Smooth muscle cell (in vitro differentiated cells): Measurements from ENCODE around the gene RPS2. TPM values are rescaled to one million over a fixed set of nuclear protein-coding genes. Genes with fewer than 3 reads are reported as not detected.

Experiments used
- DNase-seq: peaks from one replicate; lab custom pipeline; 2025; ENCODE audit not compliant: unreplicated experiment; lab: John Stamatoyannopoulos, UW
- H2AFZ ChIP-seq: fragments of 200-600 bp; sonication (generic); 2 replicates; pipeline ENCODE4 v1.6.0; 2016; ENCODE audit warnings: antibody characterized with exemption, low read depth, mild to moderate bottlenecking
- H3F3A ChIP-seq: fragments of 200-600 bp; sonication (generic); 2 replicates; pipeline ENCODE4 v1.6.0; 2017; ENCODE audit warnings: antibody characterized with exemption, low read depth
- H3K27ac ChIP-seq: fragments of 200-600 bp; sonication (generic); 2 replicates; pipeline ENCODE4 v1.5.1; 2016; ENCODE audit warnings: low read depth, mild to moderate bottlenecking
- H3K27me3 ChIP-seq: fragments of 200-600 bp; sonication (generic); 2 replicates; pipeline ENCODE4 v1.6.1; 2016; ENCODE audit warnings: low read depth, mild to moderate bottlenecking
- H3K36me3 ChIP-seq: fragments of 200-600 bp; sonication (generic); 2 replicates; pipeline ENCODE4 v1.5.1; 2016; ENCODE audit warnings: low read depth
- H3K4me1 ChIP-seq: fragments of 200-600 bp; sonication (generic); 2 replicates; pipeline ENCODE4 v1.5.1; 2016; ENCODE audit warnings: low read depth
- H3K4me2 ChIP-seq: fragments of 200-600 bp; sonication (generic); 2 replicates; pipeline ENCODE4 v1.6.0; 2016; ENCODE audit warnings: mild to moderate bottlenecking
- H3K4me3 ChIP-seq: fragments of 200-600 bp; sonication (generic); 2 replicates; pipeline ENCODE4 v1.5.1; 2016; ENCODE audit warnings: mild to moderate bottlenecking
- H3K79me2 ChIP-seq: fragments of 200-600 bp; sonication (generic); 2 replicates; pipeline ENCODE4 v1.6.0; 2016; ENCODE audit warnings: low read depth, mild to moderate bottlenecking
- H3K9ac ChIP-seq: fragments of 200-600 bp; sonication (generic); 2 replicates; pipeline ENCODE4 v1.6.0; 2016; ENCODE audit warnings: low read depth
- H3K9me3 ChIP-seq: fragments of 200-600 bp; sonication (generic); replicated peaks from 2 replicates; pipeline ENCODE4 v1.5.1; 2016; ENCODE audit warnings: low read depth
- H4K20me1 ChIP-seq: fragments of 200-600 bp; sonication (generic); 2 replicates; pipeline ENCODE4 v1.6.0; 2016; ENCODE audit warnings: low read depth
- WGBS: methylation state at CpG from one replicate; pipeline ENCODE4 v1.1.7; 2016; ENCODE audit warnings: low lambda C conversion rate; 5-methylcytosine and 5-hydroxymethylcytosine counted together
- polyA plus RNA-seq: library from polyadenylated mRNA; unstranded; fragments of >200 nt; fragmentation: Nextera tagmentation; extraction: Ambion mirVana; gene quantifications from 2 replicates; pipeline ENCODE4 v1.2.1, GENCODE V29; 2016
- total RNA-seq: library from RNA; depleted of rRNA; stranded (reverse); fragments of >200 nt; gene quantifications from 2 replicates; pipeline ENCODE4 v1.2.3, GENCODE V29; 2014
- TF ChIP-seq, protein P1 (sequence below): fragments of 200-600 bp; sonication (generic); IDR thresholded peaks from 2 replicates; pipeline ENCODE4 v1.5.1; 2017; ENCODE audit warnings: borderline replicate concordance, mild to moderate bottlenecking, antibody characterized with exemption; ENCODE audit not compliant: insufficient read depth, poor library complexity, severe bottlenecking

The RPS2 gene
- total and polyA plus RNA-seq, 2 experiments from 2014 or later, result 2,041 to 2,576 TPM

DNA sequence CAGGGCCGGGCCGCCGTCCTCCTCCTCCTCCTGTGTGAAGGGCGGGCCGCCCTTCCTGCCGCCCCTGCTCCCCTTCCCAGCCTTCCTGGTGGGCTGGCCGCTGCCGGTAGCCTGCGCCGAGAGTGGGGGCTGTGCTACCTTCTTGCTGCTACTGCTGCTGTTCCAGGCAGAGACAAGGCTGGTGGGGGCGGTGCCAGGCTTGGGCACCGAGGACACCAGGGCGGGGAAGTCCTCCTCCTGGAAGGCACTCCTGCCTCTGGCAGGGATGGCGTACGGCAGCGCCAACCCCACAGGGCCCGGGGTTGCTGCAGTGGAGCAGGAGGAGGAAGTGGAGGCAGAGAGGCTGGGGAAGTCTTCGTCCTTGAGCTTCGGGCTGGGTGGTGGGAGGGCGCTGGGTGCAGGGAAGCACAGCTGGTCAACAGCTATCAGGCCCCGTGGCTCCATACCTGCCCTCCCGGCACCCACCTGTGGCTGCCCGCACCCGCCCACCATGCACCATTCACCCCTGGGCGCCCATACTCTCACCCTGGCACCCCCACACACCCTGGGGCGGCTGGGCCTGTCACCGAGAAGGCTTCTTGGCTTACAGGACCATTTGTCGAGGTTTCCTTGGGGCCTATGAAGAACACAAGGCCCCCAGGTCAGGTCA, 35.4 kb upstream of the RPS2 start:
- Histone ChIP-seq H3K79me2 (peaks cover 21% of the 10 kb centered on the region), H3K4me1 (peaks cover 5% of the 10 kb centered on the region), H3K27me3 (no peaks in the 10 kb centered on the region), H3K36me3 (no peaks in the 10 kb centered on the region), H3K27ac (no peak overlapping the region), H3K4me3 (no peak overlapping the region), H3K9ac (no peak overlapping the region), H3F3A (peaks cover 25% of the 10 kb centered on the region), H4K20me1 (peaks cover 51% of the 10 kb centered on the region), H2AFZ (no peak overlapping the region), H3K4me2 (no peak overlapping the region), H3K9me3 (no peaks in the 10 kb centered on the region)
- DNase-seq, result no peak
- TF ChIP-seq, protein P1, sequence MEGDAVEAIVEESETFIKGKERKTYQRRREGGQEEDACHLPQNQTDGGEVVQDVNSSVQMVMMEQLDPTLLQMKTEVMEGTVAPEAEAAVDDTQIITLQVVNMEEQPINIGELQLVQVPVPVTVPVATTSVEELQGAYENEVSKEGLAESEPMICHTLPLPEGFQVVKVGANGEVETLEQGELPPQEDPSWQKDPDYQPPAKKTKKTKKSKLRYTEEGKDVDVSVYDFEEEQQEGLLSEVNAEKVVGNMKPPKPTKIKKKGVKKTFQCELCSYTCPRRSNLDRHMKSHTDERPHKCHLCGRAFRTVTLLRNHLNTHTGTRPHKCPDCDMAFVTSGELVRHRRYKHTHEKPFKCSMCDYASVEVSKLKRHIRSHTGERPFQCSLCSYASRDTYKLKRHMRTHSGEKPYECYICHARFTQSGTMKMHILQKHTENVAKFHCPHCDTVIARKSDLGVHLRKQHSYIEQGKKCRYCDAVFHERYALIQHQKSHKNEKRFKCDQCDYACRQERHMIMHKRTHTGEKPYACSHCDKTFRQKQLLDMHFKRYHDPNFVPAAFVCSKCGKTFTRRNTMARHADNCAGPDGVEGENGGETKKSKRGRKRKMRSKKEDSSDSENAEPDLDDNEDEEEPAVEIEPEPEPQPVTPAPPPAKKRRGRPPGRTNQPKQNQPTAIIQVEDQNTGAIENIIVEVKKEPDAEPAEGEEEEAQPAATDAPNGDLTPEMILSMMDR, result no peak
- WGBS, result 98% methylated on average over 23 of the region's 28 CpGs

- H3K4me3 ChIP-seq, result no peak overlapping the region
Measured at GRCh38 chr16:1998852-1999801, 34.5 kb upstream of the RPS2 start.

GRCh38 chr16:1998360-1998835, 33.8 kb upstream of the RPS2 start:
- Histone ChIP-seq H3K36me3 (no peaks in the 10 kb centered on the region), H4K20me1 (peaks cover 35% of the 10 kb centered on the region), H2AFZ (no peak overlapping the region), H3K27ac (no peak overlapping the region), H3K4me3 (no peak overlapping the region), H3K9ac (no peak overlapping the region), H3K4me2 (no peak overlapping the region), H3K9me3 (no peaks in the 10 kb centered on the region), H3K27me3 (no peaks in the 10 kb centered on the region), H3K4me1 (no peaks in the 10 kb centered on the region), H3F3A (peaks cover 25% of the 10 kb centered on the region), H3K79me2 (peaks cover 7% of the 10 kb centered on the region)
- DNase-seq, result no peak
- TF ChIP-seq, protein P1, result no peak
- 94% methylated on average over 25 of the region's 27 CpGs for WGBS

More at GRCh38 chr16:1998852-1999801, 34.5 kb upstream of the RPS2 start:
- Histone ChIP-seq H3K27ac (no peak overlapping the region), H3K9ac (no peak overlapping the region), H3F3A (peaks cover 25% of the 10 kb centered on the region), H2AFZ (no peak overlapping the region), H3K36me3 (no peaks in the 10 kb centered on the region), H3K4me1 (peaks cover 2% of the 10 kb centered on the region), H3K9me3 (no peaks in the 10 kb centered on the region), H4K20me1 (peaks cover 42% of the 10 kb centered on the region), H3K27me3 (no peaks in the 10 kb centered on the region), H3K4me2 (no peak overlapping the region), H3K79me2 (peaks cover 13% of the 10 kb centered on the region)
- TF ChIP-seq, protein P1, result no peak
- no peak for DNase-seq
- WGBS, result 98% methylated on average over 27 of the region's 39 CpGs
